IPS DF 19.7 (cell line): ENCODE measurements around the gene SS18.
A peak's percentile ranks its signal among the peaks of the same experiment; 100 is the strongest.
"Not testable (repeated sequence)": the region's sequence is repeated elsewhere in the genome, so short reads cannot be mapped to it uniquely, and the experiment has no call there.

Source experiments
- DNase-seq: peaks from one replicate; pipeline ENCODE4 v3.0.0-alpha.2; 2013; ENCODE audit warnings: low read depth, low spot score

Gene SS18, protein sequence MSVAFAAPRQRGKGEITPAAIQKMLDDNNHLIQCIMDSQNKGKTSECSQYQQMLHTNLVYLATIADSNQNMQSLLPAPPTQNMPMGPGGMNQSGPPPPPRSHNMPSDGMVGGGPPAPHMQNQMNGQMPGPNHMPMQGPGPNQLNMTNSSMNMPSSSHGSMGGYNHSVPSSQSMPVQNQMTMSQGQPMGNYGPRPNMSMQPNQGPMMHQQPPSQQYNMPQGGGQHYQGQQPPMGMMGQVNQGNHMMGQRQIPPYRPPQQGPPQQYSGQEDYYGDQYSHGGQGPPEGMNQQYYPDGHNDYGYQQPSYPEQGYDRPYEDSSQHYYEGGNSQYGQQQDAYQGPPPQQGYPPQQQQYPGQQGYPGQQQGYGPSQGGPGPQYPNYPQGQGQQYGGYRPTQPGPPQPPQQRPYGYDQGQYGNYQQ

GRCh38 chr18:26090130-26091046, at the start of gene SS18:
Gene SS18 (minus strand): TSS chr18:26090613. CDS start chr18:26090569, 44 bp downstream.
- peak; percentile 76 for DNase-seq

DNA sequence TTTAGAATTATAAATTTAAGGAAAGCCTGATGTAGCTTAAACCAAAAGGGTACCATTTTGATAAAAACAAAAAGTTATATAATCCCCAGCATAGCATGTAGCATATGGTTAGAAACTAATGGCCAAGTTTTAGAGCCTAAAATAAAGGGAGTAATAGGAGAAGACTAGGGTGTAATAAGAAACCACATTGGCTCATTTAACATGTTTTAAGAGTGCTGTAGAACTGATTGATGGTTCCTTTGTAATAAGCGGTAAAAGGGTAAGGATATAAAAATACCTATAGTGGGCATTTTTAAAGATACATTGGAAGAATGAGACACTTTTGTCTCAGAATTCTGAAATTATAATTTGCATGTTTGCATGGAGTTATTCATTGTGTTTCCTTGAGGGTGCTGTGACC, 45.1 kb upstream of the SS18 start:
- no peak for DNase-seq

DNA sequence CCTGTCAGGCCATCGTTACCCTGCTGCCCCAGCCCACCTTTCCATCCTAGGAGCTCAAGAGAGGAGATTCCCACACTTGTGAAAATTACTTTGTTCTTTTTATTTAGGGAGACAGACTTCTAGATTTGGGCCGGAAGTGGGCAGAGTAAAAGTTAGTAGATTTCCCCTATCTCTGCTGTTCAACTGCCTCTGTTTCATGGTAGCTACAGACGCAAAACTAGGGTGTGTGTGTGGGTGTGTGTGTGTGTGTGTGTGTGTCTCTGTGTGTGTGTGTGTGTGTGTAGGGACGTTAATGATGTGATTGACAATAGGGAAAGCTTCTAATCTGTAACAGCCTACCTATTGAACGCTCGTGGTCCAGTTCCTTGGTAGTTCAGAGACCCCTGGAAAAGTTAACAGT, 43.7 kb upstream of the SS18 start:
- DNase-seq: no peak

DNA sequence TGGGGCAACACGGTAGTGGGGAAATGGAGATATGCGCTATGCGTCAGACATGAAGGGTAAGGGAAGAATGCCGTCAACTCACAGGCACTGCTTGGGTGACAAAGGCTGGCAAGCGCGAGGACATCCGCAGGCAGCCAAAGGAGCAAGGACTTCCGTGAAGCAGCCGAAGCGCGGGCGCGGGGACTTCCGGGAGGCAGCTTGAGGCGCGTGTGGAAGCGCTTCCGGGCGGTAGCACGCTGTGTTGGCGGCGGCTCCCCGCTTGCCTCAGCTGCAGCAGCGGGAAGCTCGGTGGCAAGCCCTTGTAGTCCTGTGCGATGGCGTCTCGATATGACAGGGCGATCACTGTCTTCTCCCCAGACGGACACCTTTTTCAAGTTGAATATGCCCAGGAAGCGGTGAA, 43.2 kb upstream of the SS18 start, which contains the start of gene PSMA8:
Gene PSMA8 (plus strand): TSS at position 218 of the 400 bp plus-strand sequence. CDS start 97 bp downstream, at position 315.
- peak; percentile 47 for DNase-seq

GRCh38 chr18:26128192-26128591, 37.8 kb upstream of the SS18 start:
- not testable (repeated sequence) for DNase-seq

GRCh38 chr18:26127786-26128185, 37.4 kb upstream of the SS18 start:
- DNase-seq: no peak

GRCh38 chr18:26121994-26122393, 31.6 kb upstream of the SS18 start:
- DNase-seq: not testable (repeated sequence)

GRCh38 chr18:26121476-26121875, 31.1 kb upstream of the SS18 start:
- DNase-seq: no peak

DNA sequence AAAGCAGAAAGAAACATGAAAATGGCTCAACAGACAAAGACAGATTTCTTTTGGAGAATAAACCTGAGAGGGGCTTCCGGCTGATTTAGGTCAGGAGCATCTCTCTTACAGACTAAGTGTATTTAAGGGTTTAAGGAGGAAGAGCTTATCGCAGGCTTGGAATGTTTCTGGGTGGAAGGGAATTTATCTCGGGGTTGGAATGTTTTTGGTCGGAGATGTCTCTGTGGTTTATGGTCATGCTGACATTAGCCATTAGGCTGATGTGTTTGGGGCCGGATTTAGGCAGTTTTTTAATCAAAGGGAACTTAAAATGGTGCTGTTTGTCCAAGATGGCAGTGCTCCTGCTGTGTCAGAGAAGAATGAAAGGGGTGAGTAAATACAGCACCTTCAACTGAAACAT, 28.8 kb upstream of the SS18 start:
- no peak for DNase-seq

DNA sequence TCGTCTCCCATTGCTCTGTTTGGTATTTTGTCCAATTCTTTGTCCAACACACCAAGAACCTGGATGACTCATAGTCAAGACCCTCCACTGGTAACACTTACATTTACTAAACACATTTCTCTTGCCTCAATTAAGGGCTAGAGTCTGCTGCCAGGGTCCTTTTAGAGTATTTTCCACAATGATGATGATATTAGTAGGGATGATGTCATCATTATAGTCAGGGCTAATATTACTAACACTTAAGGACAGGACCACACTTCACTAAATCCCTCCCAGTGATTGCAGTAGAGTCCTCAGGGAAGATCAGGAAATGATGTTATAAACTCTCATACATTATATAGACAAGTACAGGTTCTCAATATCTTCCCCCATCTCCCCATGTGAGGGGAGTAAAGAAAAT, 13.6 kb upstream of the SS18 start:
- DNase-seq: no peak

DNA sequence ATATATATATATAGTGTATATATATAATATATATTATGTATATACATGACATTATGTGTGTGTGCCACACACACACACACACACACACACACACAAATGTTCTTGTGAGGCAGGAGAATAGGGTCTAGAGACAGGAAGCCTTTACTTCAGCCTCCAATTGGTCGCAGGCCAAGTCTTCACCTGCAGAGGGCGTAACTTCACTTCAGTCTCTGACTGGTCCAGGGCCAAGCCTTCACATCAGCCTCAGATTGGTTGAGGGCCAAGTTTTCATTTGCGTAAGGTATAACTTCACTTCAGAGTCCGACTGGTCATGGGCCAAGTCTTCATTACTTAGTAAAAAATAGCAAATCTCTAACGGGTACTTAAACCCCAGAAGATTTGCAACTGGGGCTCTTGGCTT, 13.2 kb upstream of the SS18 start:
- DNase-seq: peak; percentile 38

DNA sequence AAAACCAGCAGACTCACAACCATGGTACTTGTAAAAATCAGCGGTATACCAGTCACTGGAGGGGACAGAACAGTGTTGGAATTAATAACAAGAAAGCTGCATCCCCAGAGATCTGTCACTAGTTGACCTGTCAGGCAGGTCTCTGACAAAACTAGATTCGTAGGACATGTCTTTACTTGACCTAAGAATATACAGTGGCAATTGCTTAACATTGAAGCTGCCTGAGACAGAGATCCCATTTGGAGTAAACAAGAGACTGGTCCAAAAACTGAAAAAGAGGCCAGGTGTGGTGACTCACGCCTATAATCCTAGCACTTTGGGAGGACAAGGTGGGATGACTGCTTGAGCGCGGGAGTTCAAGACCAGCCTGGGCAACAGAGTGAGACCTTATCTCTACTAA, 7.2 kb upstream of the SS18 start:
- no peak for DNase-seq

DNA sequence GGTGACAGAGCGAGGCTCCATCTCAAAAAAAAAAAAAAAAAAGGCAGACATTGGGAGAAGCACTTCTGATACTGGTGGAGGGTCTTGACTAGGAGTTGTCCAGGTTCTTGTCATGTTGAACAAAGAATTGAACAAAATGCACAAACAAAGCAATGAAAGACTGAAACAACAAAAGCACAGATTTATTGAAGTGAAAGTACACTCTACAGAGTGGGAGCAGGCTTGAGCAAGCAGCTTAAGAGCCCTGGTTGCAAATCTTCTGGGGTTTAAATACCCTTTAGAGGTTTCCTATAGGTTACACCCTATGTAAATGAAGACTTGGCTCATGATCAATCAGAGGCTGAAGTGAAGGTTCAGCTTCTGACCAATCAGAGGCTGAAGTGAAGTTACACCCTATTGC, 6.4 kb upstream of the SS18 start:
- no peak for DNase-seq

- DNase-seq: peak; percentile 23
Observed at GRCh38 chr18:26091047-26091630, 726 bp upstream of the SS18 start.

GRCh38 chr18:26089293-26090129, 902 bp downstream of the SS18 start:
- no peak for DNase-seq

DNA sequence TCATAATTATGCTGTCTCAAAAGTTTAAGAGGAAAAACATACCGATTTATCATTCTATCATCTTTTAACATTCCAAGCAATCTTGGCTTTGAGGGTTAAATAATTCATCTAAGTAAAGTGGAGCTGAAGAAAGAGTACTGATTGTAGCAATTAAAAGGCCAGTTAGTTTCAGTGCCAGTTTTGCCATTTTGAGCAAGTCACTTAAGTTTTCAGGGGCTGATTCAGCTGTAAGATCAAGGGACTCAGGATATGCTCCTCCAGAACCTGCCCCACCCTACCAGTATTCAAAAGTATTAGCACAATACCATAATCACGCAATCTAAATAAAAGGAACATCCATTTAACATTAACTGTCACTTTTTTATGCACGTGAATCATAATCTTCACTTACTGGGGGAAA, 1.9 kb downstream of the SS18 start:
- DNase-seq: no peak

- no peak for DNase-seq
Observed at GRCh38 chr18:26086959-26087358, 3.5 kb downstream of the SS18 start.

DNA sequence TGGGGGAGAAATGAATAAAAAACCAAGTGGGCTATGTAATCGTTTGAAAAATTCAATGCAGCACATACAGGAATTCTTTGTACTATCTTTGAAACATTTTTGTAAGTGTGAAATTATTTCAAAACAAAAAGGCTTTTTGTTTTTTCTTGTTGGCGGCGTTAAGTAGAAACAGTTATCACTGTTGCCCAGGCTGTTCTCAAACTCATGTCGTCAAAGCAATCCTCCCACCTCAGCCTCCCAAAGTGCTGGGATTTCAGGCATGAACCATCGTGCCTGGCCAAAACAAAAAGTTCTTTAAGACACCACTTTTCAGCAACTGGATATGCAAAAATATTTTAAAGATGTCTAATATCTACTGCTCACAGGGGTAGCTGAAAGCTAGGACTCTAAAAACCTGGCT, 5.4 kb downstream of the SS18 start:
- DNase-seq: no peak

GRCh38 chr18:26083099-26083498, 7.3 kb downstream of the SS18 start:
- no peak for DNase-seq

DNA sequence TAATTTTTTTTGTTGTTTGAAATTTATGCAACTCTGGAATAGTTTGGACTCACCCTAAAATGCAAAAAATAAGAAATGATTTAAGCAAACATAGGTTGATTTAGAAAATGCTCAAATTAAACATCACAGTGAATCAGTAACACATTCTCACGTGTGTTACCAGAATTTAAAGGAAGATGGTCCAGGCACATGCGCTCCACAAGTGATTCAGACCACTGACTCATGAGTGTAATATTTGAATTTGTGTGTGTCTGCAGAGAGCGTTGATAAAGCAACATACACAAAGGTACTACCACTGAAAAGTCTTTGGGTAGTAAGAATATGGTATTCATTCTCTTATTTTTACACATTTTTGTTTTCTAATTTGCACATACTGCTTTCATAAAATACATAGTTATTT, 7.9 kb downstream of the SS18 start:
- DNase-seq: no peak

DNA sequence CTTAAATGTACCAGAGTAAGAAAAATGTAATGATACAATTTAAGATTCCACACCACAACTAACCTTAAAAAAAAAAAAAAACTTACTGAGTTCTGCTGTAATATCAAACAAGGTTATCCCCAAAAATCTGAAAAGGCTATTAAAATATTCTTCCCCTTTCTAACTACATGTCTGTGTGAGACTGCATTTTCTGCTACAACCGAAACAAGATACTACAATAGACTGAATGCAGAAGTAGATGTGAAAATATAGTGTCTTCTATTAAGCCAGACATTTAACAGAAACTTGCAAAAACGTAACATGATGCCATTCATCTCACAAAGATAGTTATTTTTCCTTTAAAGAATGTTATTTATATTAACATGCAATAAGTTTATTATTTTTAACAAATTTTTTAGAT, 16.2 kb downstream of the SS18 start:
- no peak for DNase-seq
